Measurements from ENCODE around the gene SYT2. TPM values are rescaled to one million over a fixed set of nuclear protein-coding genes. Genes with fewer than 3 reads are reported as not detected.

The SYT2 gene
- total and polyA plus RNA-seq, 5 donors from 2014 or later = 0.05 TPM; not detected in 3

DNA sequence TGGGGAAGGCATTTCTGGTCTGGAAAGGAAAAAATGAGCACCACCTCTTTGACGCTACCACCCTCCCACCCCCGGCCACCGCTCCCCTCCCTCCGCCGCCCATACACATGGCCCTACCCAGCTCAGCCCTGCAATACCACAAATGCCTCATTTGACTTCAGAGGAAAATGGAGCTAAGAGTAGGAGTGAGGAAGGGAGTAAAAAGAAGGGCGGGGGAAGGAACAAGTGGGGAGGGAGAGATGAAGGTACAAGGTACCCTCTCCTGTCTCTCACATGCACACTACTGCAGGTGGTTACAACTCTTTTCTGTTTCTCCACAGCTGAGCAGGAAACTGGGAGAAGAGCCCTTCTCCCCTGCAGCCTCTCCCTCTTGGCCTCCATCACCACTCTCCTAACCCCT, 7.1 kb downstream of the SYT2 start:
- no peaks in the 10 kb centered on the region for H3K4me1 Mint-ChIP-seq
- ATAC-seq (ENCODE audit: low read depth in 2 of 2) (no peak), DNase-seq (no peak)
- no peak overlapping the region for H3K27ac Mint-ChIP-seq
- Histone ChIP-seq H3K4me1 (ENCODE audit: control insufficient read depth, insufficient read depth, low read length, poor library complexity, severe bottlenecking) (no peaks in the 10 kb centered on the region), H3K4me3 (ENCODE audit: low read depth, low read length) (no peak overlapping the region), H3K27ac (ENCODE audit: insufficient read depth, low read length, poor library complexity, severe bottlenecking) (no peak overlapping the region), H3K9me3 (ENCODE audit: control insufficient read depth in 2 of 2, low read length in 2 of 2) (no peaks in the 10 kb centered on the region), H3K36me3 (ENCODE audit: control insufficient read depth, insufficient read depth, low read length) (no peaks in the 10 kb centered on the region), H3K27me3 (ENCODE audit: control insufficient read depth, insufficient read depth, low read length) (peaks cover 7% of the 10 kb centered on the region)
- H3K4me3 Mint-ChIP-seq = no peak overlapping the region
- H3K36me3 Mint-ChIP-seq = no peaks in the 10 kb centered on the region
- peaks cover 42% of the 10 kb centered on the region for H3K27me3 Mint-ChIP-seq
- no peaks in the 10 kb centered on the region for H3K9me3 Mint-ChIP-seq

DNA sequence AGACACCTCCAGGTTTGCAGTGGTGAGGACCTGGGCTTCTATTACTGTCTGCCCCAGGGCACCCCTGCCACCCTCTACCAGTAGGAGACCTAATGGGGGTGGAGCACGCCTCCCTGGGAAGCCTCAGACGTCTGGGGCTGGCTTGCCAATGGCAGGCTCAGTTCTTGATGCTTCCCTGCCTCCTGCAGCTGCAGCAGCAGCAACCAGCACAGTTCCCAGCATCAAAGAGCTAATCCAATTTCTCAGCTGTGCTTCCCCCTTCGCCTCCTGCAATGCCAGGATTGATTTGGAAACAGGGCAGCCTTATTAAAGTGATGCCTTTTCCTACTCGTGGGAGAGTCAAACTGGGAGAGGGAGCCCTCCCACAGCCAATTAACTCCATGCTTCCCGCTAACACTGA, 8.2 kb downstream of the SYT2 start:
- no peak overlapping the region for H3K4me3 ChIP-seq (ENCODE audit: low read depth, low read length)
- H3K27ac ChIP-seq (ENCODE audit: insufficient read depth, low read length, poor library complexity, severe bottlenecking) = no peak overlapping the region
- Mint-ChIP-seq H3K27me3 (peaks cover 37% of the 10 kb centered on the region), H3K36me3 (no peaks in the 10 kb centered on the region), H3K9me3 (no peaks in the 10 kb centered on the region), H3K4me1 (no peaks in the 10 kb centered on the region), H3K4me3 (no peak overlapping the region), H3K27ac (no peak overlapping the region)
- DNase-seq (no peak), ATAC-seq (ENCODE audit: low read depth in 2 of 2) (no peak)
- no peaks in the 10 kb centered on the region for H3K36me3 ChIP-seq (ENCODE audit: control insufficient read depth, insufficient read depth, low read length)
- H3K4me1 ChIP-seq (ENCODE audit: control insufficient read depth, insufficient read depth, low read length, poor library complexity, severe bottlenecking) = no peaks in the 10 kb centered on the region
- peaks cover 2% of the 10 kb centered on the region for H3K27me3 ChIP-seq (ENCODE audit: control insufficient read depth, insufficient read depth, low read length)
- H3K9me3 ChIP-seq (ENCODE audit: control insufficient read depth in 2 of 2, low read length in 2 of 2) = no peaks in the 10 kb centered on the region

DNA sequence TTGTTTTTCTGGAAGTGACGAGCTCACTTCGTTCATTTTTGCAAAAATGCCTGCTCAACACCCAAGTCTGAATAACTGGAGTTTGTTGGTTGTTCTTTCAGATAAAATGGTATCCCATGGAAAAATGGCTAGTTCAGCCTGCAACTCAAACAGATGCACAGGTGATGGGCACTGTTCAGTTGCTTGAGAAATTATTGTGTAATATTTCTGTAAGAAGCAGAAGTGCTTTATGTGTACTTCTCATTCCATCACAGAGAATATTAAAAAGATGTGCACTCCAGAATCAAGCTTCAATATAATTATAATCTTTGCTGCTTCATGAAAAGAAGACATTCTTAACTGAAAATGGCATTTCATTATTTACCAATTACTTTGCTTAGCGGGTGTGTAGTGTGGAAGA, 9.1 kb downstream of the SYT2 start:
- no peak overlapping the region for H3K4me3 ChIP-seq (ENCODE audit: low read depth, low read length)
- H3K4me3 Mint-ChIP-seq = no peak overlapping the region
- DNase-seq (no peak), ATAC-seq (ENCODE audit: low read depth in 2 of 2) (no peak)
- peaks cover 2% of the 10 kb centered on the region for H3K27me3 ChIP-seq (ENCODE audit: control insufficient read depth, insufficient read depth, low read length)
- peaks cover 29% of the 10 kb centered on the region for H3K27me3 Mint-ChIP-seq
- H3K4me1 Mint-ChIP-seq = no peaks in the 10 kb centered on the region
- no peak overlapping the region for H3K27ac ChIP-seq (ENCODE audit: insufficient read depth, low read length, poor library complexity, severe bottlenecking)
- no peak overlapping the region for H3K27ac Mint-ChIP-seq
- H3K9me3 Mint-ChIP-seq = no peaks in the 10 kb centered on the region
- no peaks in the 10 kb centered on the region for H3K36me3 Mint-ChIP-seq
- no peaks in the 10 kb centered on the region for H3K4me1 ChIP-seq (ENCODE audit: control insufficient read depth, insufficient read depth, low read length, poor library complexity, severe bottlenecking)
- H3K36me3 ChIP-seq (ENCODE audit: control insufficient read depth, insufficient read depth, low read length) = no peaks in the 10 kb centered on the region
- no peaks in the 10 kb centered on the region for H3K9me3 ChIP-seq (ENCODE audit: control insufficient read depth in 2 of 2, low read length in 2 of 2)

DNA sequence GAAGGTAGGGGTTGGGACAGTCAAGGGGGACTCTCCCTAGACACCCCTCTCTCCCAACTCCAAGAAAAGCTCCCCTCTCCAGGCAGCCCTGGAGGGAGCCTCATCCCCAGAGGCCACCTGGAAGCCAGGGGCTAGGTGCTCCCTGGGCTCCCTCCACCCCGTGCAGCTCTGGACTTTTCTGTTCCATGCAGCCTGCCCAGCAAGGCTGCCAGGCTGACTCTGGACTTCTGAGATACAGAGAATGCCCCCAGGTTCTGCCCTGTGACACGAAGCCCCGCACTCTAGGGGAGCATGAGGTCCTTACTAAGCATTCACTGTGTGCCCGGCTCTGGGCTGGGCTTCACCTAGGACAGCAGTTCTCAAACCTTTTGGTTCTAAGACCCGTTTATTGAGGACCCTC, 10.2 kb downstream of the SYT2 start:
- Mint-ChIP-seq H3K27ac (no peak overlapping the region), H3K4me1 (no peaks in the 10 kb centered on the region), H3K4me3 (no peak overlapping the region), H3K27me3 (peaks cover 29% of the 10 kb centered on the region), H3K36me3 (no peaks in the 10 kb centered on the region), H3K9me3 (peaks cover 0 to 2% (median 0%) of the 10 kb centered on the region in 7 donors)
- Histone ChIP-seq H3K4me3 (ENCODE audit: low read depth, low read length) (no peak overlapping the region), H3K36me3 (ENCODE audit: control insufficient read depth, insufficient read depth, low read length) (no peaks in the 10 kb centered on the region), H3K27ac (ENCODE audit: insufficient read depth, low read length, poor library complexity, severe bottlenecking) (no peak overlapping the region), H3K9me3 (ENCODE audit: control insufficient read depth in 2 of 2, low read length in 2 of 2) (no peaks in the 10 kb centered on the region), H3K27me3 (ENCODE audit: control insufficient read depth, insufficient read depth, low read length) (peaks cover 2% of the 10 kb centered on the region), H3K4me1 (ENCODE audit: control insufficient read depth, insufficient read depth, low read length, poor library complexity, severe bottlenecking) (no peaks in the 10 kb centered on the region)
- ATAC-seq (ENCODE audit: low read depth in 2 of 2) (no peak), DNase-seq (no peak)

GRCh38 chr1:202698276-202698675, 12.0 kb downstream of the SYT2 start:
- Histone ChIP-seq H3K27me3 (ENCODE audit: control insufficient read depth, insufficient read depth, low read length) (peaks cover 10% of the 10 kb centered on the region), H3K4me3 (ENCODE audit: low read depth, low read length) (no peak overlapping the region), H3K4me1 (ENCODE audit: control insufficient read depth, insufficient read depth, low read length, poor library complexity, severe bottlenecking) (no peaks in the 10 kb centered on the region), H3K9me3 (ENCODE audit: control insufficient read depth in 2 of 2, low read length in 2 of 2) (no peaks in the 10 kb centered on the region), H3K27ac (ENCODE audit: insufficient read depth, low read length, poor library complexity, severe bottlenecking) (no peak overlapping the region), H3K36me3 (ENCODE audit: control insufficient read depth, insufficient read depth, low read length) (no peaks in the 10 kb centered on the region)
- H3K9me3 Mint-ChIP-seq = peaks cover 0 to 3% (median 0%) of the 10 kb centered on the region in 7 donors
- H3K36me3 Mint-ChIP-seq = no peaks in the 10 kb centered on the region
- DNase-seq (no peak), ATAC-seq (ENCODE audit: low read depth in 2 of 2) (no peak)
- H3K27me3 Mint-ChIP-seq = peaks cover 28% of the 10 kb centered on the region
- no peaks in the 10 kb centered on the region for H3K4me1 Mint-ChIP-seq
- no peak overlapping the region for H3K4me3 Mint-ChIP-seq
- no peak overlapping the region for H3K27ac Mint-ChIP-seq

DNA sequence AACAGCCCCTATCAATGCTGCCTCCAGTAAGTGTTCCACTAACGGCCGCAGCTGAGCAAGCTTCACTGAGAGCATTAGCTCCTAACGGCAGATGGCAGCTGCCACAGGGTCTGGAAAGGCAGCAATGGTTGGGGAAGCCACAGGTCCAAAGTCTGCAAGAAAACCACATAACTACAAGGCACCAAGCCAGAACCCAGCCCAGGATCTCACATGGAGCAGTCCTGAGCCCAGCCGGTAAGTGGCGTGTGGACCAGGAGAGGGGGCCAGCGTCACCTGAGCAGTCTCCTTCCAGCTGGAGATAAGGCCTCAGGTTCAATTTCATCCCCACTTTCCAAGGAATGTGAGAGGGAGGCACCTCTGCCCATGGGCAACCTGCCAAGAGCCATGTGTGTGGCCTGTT, 13.2 kb downstream of the SYT2 start:
- no peaks in the 10 kb centered on the region for H3K4me1 Mint-ChIP-seq
- peaks cover 34% of the 10 kb centered on the region for H3K27me3 Mint-ChIP-seq
- no peaks in the 10 kb centered on the region for H3K36me3 Mint-ChIP-seq

GRCh38 chr1:202694314-202694713, 15.9 kb downstream of the SYT2 start:
- DNase-seq (no peak), ATAC-seq (ENCODE audit: low read depth in 2 of 2) (no peak)
- Mint-ChIP-seq H3K27me3 (peaks cover 37% of the 10 kb centered on the region), H3K9me3 (peaks cover 0 to 6% (median 2%) of the 10 kb centered on the region in 7 donors), H3K27ac (no peak overlapping the region), H3K36me3 (no peaks in the 10 kb centered on the region), H3K4me3 (no peak overlapping the region), H3K4me1 (no peaks in the 10 kb centered on the region)
- H3K36me3 ChIP-seq (ENCODE audit: control insufficient read depth, insufficient read depth, low read length) = no peaks in the 10 kb centered on the region
- H3K27me3 ChIP-seq (ENCODE audit: control insufficient read depth, insufficient read depth, low read length) = peaks cover 10% of the 10 kb centered on the region
- no peak overlapping the region for H3K4me3 ChIP-seq (ENCODE audit: low read depth, low read length)
- no peaks in the 10 kb centered on the region for H3K4me1 ChIP-seq (ENCODE audit: control insufficient read depth, insufficient read depth, low read length, poor library complexity, severe bottlenecking)
- H3K9me3 ChIP-seq (ENCODE audit: control insufficient read depth in 2 of 2, low read length in 2 of 2) = no peaks in the 10 kb centered on the region
- no peak overlapping the region for H3K27ac ChIP-seq (ENCODE audit: insufficient read depth, low read length, poor library complexity, severe bottlenecking)

More for the DNA sequence above, 13.2 kb downstream of the SYT2 start:
- no peak for ATAC-seq (ENCODE audit: low read depth in 2 of 2)
- Histone ChIP-seq H3K4me1 (ENCODE audit: control insufficient read depth, insufficient read depth, low read length, poor library complexity, severe bottlenecking) (no peaks in the 10 kb centered on the region), H3K9me3 (ENCODE audit: control insufficient read depth in 2 of 2, low read length in 2 of 2) (no peaks in the 10 kb centered on the region), H3K36me3 (ENCODE audit: control insufficient read depth, insufficient read depth, low read length) (no peaks in the 10 kb centered on the region), H3K27me3 (ENCODE audit: control insufficient read depth, insufficient read depth, low read length) (peaks cover 10% of the 10 kb centered on the region), H3K27ac (ENCODE audit: insufficient read depth, low read length, poor library complexity, severe bottlenecking) (no peak overlapping the region), H3K4me3 (ENCODE audit: low read depth, low read length) (no peak overlapping the region)
- Mint-ChIP-seq H3K9me3 (peaks cover 0 to 6% (median 2%) of the 10 kb centered on the region in 7 donors), H3K4me3 (no peak overlapping the region), H3K27ac (no peak overlapping the region)
- DNase-seq = no peak

DNA sequence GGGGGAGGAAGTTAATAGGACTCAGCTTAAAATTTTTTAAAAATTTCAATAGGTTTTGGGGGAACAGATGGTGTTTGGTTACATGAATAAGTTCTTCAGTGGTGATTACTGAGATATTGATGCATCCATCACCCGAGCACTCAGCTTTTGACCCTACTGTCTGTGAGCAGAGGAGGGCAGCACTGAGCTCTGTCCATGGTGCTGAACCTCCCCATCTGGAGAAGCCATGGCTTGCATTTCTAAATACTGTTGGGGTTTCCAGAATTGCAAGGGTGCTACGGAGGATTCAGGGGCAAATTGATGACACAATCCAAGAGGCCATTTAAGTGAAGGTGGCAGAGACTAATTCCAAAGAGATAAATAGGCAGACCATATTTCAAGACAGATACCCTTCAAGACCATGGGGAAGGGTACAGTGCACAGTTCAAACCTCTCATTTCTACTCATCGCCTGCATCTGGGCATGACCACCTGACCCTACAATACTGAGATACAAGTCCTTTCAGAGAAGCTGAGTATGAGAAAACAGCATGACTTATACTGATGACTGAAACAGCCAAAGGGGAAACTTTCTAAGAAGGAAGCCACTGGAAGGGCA, 17.2 kb downstream of the SYT2 start:
- Mint-ChIP-seq H3K9me3 (peaks cover 0 to 6% (median 2%) of the 10 kb centered on the region in 7 donors), H3K27me3 (peaks cover 34% of the 10 kb centered on the region), H3K4me1 (no peaks in the 10 kb centered on the region), H3K27ac (peak overlapping the region in 1 of 3 donors; percentile 74), H3K36me3 (no peaks in the 10 kb centered on the region), H3K4me3 (peak overlapping the region in 1 of 4 donors; percentile 52)
- Histone ChIP-seq H3K27ac (ENCODE audit: insufficient read depth, low read length, poor library complexity, severe bottlenecking) (no peak overlapping the region), H3K27me3 (ENCODE audit: control insufficient read depth, insufficient read depth, low read length) (peaks cover 8% of the 10 kb centered on the region), H3K4me3 (ENCODE audit: low read depth, low read length) (no peak overlapping the region), H3K4me1 (ENCODE audit: control insufficient read depth, insufficient read depth, low read length, poor library complexity, severe bottlenecking) (no peaks in the 10 kb centered on the region), H3K36me3 (ENCODE audit: control insufficient read depth, insufficient read depth, low read length) (no peaks in the 10 kb centered on the region), H3K9me3 (ENCODE audit: control insufficient read depth in 2 of 2, low read length in 2 of 2) (no peaks in the 10 kb centered on the region)
- ATAC-seq (ENCODE audit: low read depth in 2 of 2) (no peak), DNase-seq (peak; percentile 30 to 64 (median 56))

Measured in CD4-positive, CD25-positive, alpha-beta regulatory T cell (primary cell).